Ovary (tissue), 3 donors: ENCODE results near the gene BLACAT1.

Experiments used
- POLR2A ChIP-seq: fragments of 450-650 bp; IDR thresholded peaks from one replicate; pipeline ENCODE4 v1.6.1; 2017; ENCODE audit warnings: antibody characterized with exemption, mild to moderate bottlenecking, moderate library complexity
- TF ChIP-seq, protein P1 (sequence below), 3 donors: fragments of 450-650 bp in 2 of 3; fragments of 200-600 bp in 1 of 3; IDR thresholded peaks; one replicate each; pipeline versions ENCODE4 v1.5.1 to v1.8.0; 2016 to 2022; ENCODE audit warnings: antibody characterized with exemption in 3 of 3, mild to moderate bottlenecking in 1 of 3
- donor health status: DM: no; HTN: no; CAD: no.

DNA sequence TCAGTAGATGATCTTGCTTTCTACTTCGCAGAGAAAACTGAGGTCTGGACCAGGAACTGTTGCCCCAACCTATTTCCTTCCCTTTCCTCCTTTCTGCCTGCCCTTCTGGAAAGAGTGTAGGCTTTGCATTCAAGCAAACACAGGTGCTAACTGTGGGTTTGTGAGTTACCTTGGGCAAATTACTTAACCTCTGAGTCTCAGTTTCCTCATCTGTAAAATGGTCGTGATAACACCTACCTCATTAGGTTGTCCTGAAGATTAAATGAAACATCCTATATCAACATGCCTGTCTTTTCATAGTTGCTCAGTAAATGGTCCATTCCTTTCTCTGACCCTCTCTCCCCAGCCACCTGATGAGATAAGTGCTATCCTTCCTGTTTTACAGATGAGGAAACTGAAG, 9.5 kb upstream of the BLACAT1 start:
- TF ChIP-seq, protein P1, sequence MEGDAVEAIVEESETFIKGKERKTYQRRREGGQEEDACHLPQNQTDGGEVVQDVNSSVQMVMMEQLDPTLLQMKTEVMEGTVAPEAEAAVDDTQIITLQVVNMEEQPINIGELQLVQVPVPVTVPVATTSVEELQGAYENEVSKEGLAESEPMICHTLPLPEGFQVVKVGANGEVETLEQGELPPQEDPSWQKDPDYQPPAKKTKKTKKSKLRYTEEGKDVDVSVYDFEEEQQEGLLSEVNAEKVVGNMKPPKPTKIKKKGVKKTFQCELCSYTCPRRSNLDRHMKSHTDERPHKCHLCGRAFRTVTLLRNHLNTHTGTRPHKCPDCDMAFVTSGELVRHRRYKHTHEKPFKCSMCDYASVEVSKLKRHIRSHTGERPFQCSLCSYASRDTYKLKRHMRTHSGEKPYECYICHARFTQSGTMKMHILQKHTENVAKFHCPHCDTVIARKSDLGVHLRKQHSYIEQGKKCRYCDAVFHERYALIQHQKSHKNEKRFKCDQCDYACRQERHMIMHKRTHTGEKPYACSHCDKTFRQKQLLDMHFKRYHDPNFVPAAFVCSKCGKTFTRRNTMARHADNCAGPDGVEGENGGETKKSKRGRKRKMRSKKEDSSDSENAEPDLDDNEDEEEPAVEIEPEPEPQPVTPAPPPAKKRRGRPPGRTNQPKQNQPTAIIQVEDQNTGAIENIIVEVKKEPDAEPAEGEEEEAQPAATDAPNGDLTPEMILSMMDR (IDR thresholded peaks at IDR 0.05): no peak
- TF ChIP-seq POLR2A: no peak
